Hematopoietic multipotent progenitor cell treated with erythropoietin and hydrocortisone succinate and interleukin-3 and kit ligand, for 6 days (in vitro differentiated cells): ENCODE data around the gene BHLHE23.

Experiments
- DNase-seq: peaks from one replicate; pipeline ENCODE4 v3.0.0-alpha.2; 2015

Gene BHLHE23

DNA sequence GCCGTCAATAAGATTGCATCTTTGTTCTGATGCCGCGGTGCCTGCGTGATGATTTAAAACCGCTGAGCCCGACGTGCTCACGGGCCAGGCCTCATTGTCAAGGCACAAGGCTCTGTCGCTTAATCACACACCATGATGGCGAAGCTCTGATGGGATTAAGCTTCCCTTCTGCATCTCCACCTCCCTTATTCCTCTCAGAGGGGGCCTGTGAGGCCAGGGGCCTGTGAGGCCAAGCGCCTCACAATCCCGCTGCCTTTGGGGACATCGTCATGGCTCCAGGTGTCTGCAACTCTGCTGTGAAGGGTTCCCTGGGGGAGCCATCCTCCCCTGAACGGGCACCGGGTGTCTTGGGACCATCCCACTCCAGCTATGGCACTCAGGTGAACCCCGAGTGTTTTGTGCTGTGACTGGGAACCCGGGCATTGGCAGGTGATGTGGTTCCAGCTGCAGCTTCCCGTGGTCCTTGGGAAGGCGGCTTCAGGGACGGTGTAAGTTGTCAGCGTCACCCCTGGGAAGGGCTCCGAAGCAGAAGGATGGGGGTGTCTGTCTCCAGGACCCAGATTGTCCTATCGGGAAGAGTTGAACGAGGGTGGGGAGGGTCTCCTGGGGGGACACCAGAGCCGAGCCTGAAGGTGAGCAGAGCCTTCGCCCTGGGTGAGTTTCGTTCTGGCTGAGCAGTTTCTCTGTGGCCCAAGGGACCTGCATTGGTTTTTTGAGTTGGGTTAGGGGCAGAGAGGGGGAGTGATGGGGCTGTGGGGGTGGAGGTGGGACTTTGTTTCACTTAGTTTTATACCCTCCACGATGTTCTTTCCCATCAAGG is 18.0 kb upstream of the BHLHE23 start:
- no peak for DNase-seq

- no peak for DNase-seq
These were observed 17.3 kb upstream of the BHLHE23 start for GRCh38 chr20:63023936-63024571.

DNA sequence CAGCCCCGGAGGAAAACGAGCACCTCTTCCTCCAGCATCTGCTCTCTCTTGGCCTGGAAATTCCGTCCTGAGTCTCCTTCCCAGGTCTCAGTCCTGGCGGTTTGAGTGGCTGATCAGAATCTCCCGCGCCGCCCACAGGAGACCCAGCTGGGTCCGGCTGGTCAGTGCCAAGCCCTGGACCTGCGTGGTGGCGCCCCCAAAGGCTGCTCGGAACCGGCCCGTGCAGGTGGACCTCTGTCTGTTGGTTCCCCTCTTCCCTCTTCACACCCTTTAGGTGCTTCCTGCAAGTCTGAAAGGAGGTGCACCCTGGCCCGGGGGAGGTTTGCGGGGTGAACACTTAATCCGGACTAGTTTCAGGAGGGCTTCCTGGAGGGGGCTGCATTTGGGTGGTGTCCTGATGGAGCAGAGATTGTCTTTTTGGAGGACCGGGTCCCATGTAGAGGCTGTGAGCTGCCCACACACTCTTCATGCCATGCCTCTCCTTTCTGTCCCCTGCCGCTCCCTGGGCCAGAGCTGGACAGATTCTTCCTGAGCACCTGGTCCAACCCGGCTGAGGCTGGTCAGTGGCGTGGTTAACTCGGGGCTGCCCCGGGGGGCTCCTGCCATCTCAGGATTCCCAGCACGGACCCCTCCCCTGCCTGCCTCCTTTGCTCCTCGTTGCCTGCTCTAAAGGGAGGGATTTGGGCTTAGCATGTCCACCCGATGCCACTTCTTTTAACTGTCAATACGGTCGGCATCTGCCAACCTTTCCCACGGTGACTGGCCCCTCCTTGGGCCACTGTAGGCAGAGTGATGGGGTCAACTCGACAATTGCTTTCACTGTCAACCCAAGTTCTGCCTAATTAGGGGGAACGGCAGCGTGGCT is 16.5 kb upstream of the BHLHE23 start:
- no peak for DNase-seq

DNA sequence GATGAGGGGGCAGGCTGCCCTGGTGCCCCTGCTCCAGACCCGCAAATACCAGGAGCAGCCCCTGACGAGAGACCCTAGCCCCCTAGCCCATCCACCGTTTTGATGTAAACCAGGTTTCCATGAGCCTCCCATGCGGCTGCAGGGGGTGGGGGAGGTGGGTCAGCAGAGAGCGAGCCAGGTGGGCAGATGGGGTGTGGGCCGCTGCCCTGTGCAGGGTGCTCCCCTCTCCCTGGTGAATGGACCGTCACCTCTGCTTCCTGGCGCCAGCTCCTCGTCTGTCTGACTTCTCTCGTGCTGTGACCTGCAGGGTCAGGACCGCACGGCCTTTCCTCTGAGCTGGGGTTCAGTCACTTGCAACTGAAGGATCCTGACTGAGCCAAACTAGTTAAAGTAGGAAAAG is 15.7 kb upstream of the BHLHE23 start:
- no peak for DNase-seq

DNA sequence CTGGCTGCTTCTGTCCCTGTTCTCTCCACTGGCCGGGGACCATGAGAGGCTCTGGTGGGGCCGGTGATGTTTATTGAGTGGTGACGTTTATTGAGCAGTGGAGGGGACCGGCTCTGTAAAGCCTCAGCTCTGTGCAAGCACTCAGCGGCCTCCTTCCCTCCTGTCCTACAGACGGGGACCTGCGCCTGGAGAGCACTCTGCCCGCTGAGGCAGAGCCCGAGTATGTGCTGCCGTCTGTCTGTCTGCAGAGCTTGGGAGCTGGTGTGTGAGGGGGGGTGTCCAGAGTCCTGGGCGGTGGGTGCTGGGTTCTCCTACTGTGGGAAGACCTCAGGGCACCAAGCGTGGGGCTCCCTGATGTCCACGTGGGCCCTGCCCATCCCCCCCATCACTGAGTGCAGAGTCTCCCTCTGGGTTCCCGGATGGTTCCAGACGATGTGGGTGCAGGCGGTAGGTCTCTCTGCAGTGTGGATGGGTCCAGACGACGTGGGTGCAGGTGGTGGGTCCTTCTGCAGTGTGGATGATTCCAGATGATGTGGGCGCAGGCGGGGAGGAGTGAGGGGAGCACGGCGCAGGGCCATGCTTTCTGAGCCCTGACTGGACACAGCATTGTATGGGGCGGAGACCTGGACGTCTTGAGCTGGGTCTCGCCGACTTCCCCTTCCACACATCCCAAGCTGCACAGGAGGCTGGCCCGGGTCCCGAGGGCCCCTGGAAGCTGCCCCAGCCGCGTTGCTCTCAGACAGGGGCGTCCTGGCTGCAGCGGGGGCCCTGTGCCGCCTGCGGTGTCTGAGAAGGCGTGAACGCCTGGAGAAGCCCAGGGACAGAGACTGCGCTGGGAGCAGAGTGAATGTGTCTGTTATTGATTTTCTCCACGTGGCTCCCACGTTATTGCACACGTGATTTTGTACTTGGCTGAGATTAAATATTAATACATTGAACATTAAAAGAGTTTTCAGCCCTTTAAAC is 14.9 kb upstream of the BHLHE23 start:
- DNase-seq, result no peak

GRCh38 chr20:63020681-63021080 is 13.9 kb upstream of the BHLHE23 start:
- DNase-seq, result no peak

DNA sequence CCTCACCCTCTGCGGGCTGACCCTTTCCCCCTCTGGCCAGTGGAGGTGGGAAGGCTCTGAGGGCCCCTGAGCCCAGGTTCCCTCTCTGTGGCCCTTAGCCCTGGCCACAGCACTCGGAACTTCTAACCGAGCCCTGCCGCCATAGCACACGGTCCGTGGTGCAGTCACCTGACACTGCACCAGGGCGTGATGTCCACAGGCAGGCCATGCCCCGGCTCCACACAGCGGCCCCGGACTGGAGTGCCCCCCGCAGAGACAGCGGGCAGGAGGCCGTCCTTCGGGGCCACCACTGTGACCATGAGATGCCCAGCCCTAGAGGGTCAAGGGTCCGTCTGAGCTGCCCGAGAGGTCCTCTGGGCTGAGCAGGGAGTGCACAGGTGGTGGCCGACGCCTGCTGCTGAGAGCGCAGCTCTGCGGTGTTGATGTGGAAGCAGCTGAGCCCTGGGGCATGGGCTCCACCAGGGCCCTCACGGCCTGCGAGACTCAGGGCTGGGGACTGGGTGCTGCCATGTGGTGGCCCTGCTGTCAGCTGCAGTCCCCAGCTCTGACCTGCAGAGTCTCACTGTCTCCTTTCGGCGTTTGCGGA is 11.2 kb upstream of the BHLHE23 start:
- no peak for DNase-seq

DNA sequence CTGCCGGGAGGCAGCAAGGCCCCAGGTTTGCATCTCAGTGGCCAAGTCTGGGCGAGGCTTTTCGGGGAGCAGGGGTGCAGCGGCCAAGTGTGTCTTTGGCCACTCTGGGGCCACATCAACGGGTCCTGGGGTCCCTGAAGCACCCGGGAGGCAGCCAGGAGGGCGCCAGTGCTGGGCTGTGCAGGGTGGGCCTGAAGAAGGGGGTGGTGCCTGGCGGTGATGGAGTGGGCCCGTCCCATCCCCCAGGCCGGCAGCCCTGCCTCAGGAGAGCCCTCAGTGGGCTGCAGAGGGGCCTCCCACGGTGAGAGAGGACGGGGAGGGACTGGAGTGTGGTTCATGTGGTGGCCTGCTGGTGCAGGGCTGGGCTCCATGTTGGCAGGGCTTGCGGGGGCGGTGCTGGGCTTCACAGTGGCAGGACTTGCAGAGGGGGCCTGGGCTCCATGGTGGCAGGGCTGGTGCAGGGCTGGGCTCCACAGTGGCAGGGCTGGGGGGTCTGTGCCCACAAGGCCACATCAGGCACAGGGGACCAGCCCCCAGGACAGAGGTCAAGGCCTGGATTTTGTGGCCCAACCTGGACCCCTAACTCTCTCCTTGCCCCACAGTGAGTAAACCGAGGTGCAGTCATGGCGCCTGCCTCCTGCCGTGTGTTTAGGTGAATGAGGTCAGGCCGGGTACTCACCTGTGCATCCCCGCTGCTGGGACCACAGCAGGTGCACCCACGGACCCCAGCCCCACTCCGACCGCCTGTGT is 10.5 kb upstream of the BHLHE23 start:
- DNase-seq, result no peak

GRCh38 chr20:63016514-63017075 is 9.8 kb upstream of the BHLHE23 start:
- no peak for DNase-seq

DNA sequence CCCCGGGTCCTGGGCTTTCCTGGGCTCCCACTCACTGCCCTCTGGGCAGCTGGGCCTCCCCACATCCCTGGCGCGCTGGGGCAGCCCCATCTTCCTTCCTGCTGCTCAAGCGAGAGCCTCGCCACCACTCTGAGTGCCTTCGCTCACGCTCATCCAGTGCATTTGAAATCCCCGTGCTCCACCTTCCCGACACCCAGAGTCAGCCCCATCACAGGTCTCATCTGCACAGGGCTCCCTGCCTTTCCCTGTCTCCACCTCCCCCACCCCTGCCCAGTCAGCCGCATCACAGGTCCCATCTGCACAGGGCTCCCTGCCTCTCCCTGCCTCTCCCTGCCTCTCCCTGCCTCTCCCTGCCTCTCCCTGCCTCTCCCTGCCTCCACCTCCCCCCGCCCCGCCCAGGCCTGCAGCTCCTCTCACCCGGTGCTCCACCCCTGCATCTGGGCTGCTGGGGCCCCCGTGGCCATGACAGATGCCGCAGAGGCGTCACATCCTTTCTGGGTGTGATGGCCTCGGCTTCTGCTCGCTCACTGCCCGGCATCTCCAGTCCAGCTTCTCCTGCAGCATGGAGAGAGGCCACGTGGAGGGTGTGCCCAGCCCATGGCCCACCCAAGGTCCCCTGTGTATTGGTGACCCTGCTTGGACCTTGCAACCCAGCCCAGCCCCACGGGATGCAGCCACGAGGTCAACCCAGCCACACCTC is 9.0 kb upstream of the BHLHE23 start:
- no peak for DNase-seq

- DNase-seq, result no peak
These were observed 8.4 kb upstream of the BHLHE23 start for GRCh38 chr20:63015147-63015661.

GRCh38 chr20:63014710-63015109 is 7.9 kb upstream of the BHLHE23 start:
- no peak for DNase-seq

- no peak for DNase-seq
These were observed 7.5 kb upstream of the BHLHE23 start for GRCh38 chr20:63014287-63014686.

DNA sequence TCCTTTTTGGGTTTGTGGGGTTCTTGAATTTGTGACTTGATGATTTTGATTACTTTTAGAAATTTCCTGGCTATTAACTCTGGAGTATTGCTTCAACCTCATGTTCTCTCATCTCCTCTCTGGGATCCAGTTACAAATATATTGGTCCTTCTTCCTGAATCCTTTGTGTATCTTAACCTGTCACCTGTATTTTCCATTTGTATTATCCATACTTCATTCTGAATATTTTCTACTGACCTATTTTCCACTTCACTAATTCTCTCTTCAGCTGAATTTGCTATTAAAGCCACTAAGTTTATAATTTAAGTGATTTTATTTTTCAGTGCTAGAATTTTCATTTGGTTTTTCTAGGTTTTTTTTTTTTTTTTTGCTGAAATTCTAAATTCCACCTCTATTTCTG is 6.4 kb upstream of the BHLHE23 start:
- DNase-seq, result no peak

DNA sequence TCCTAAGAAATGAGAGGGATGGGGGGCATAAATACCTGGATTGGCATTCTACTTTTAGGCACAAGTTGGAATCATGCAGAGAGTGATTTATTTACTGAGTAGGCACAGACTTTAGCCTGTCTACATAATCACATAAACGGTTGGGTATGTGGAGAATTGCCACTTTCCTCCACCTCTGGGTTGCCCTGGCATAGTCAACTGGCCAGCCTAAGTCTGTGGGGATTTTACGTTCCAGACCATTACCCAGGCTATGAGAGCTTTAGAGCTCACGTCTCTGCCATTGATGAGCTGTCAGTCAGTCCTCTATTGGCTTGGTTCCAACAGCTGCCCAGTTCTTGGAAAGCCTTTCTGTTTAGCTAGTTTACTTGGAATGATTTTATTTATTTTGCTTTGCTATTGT is 5.0 kb upstream of the BHLHE23 start:
- no peak for DNase-seq

GRCh38 chr20:63009988-63010769 is 3.4 kb upstream of the BHLHE23 start:
- no peak for DNase-seq

- DNase-seq, result peak; percentile 86
These were observed 2.5 kb upstream of the BHLHE23 start for GRCh38 chr20:63009045-63009961.

- no peak for DNase-seq
These were observed 1.8 kb upstream of the BHLHE23 start for GRCh38 chr20:63008541-63009044.
